ENCODE results near the gene MCCC2. TPM values are rescaled to one million over a fixed set of nuclear protein-coding genes. Genes with fewer than 3 reads are reported as not detected.

Gene MCCC2
- total and polyA plus RNA-seq, 2 of the 4 experiments (the other 2 are of a cell fraction): 18.0 to 22.0 TPM

DNA sequence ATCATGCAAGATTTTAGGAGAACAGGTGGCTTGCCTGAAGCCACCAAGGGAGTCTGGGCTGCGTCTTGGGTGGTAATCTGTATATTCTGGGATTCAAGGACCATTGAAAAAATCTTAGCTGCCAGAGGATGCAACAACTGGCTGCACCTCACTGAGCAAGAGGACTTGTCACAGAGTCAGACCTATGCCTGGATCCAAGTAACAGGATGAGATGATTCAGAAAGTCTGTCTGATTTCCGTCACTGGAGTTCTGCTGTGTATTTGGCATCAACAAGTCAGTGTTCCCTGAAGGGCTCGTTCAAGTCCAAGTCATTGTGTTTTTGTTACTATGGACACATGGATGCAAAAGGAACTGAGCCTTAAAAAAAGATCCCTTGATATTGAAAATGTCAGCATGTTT, 94.2 kb downstream of the MCCC2 start:
- Histone ChIP-seq H4K20me1 (ENCODE audit: insufficient read depth, low read length) (no peaks in the 10 kb centered on the region), H3K27me3 (ENCODE audit: control insufficient read depth, insufficient read depth, low read length) (peaks cover 17% of the 10 kb centered on the region), H3K9me3 (ENCODE audit: control insufficient read depth, insufficient read depth, low read length) (no peaks in the 10 kb centered on the region), H3K18ac (ENCODE audit: low read depth, low read length) (no peak overlapping the region), H2BK15ac (ENCODE audit: low read depth, low read length) (no peak overlapping the region), H3K4me2 (ENCODE audit: low read depth, low read length) (no peak overlapping the region), H2BK5ac (ENCODE audit: low read depth, low read length, poor library complexity, severe bottlenecking) (no peak overlapping the region), H3K4ac (ENCODE audit: low read depth, low read length) (no peak overlapping the region), H4K5ac (ENCODE audit: low read depth, low read length) (no peak overlapping the region), H3K79me1 (ENCODE audit: low read depth in 1 of 2, low read length in 2 of 2) (no peaks in the 10 kb centered on the region), H3K4me3 (ENCODE audit: insufficient read depth, low read depth, low read length) (no peak overlapping the region), H2AK9ac (replicated peaks; ENCODE audit: low read depth, low read length, poor library complexity) (no peak overlapping the region), H3K23ac (ENCODE audit: low read depth, low read length) (no peak overlapping the region), H2BK20ac (ENCODE audit: low read depth, low read length) (no peak overlapping the region), H3K4me1 (ENCODE audit: control insufficient read depth, insufficient read depth, low read length) (no peaks in the 10 kb centered on the region), H2BK120ac (ENCODE audit: low read depth, low read length) (no peak overlapping the region), H2AK5ac (ENCODE audit: low read depth, low read length) (no peak overlapping the region), H3K9ac (ENCODE audit: low read depth, low read length) (no peak overlapping the region), H4K91ac (ENCODE audit: insufficient read depth, low read depth, low read length) (no peak overlapping the region), H3K9me1 (ENCODE audit: insufficient read depth, low read length) (no peaks in the 10 kb centered on the region), H3K27ac (ENCODE audit: insufficient read depth, low read length) (no peak overlapping the region), H3K14ac (replicated peaks; ENCODE audit: low read depth, low read length) (no peak overlapping the region), H2AFZ (replicated peaks; ENCODE audit: low read length, poor library complexity) (no peak overlapping the region), H3K36me3 (ENCODE audit: control insufficient read depth, insufficient read depth, low read length) (no peaks in the 10 kb centered on the region), H4K8ac (ENCODE audit: low read depth in 2 of 2, low read length in 2 of 2) (no peak overlapping the region), H3K56ac (ENCODE audit: extremely low read depth, insufficient read depth, low read length) (no peak overlapping the region)
- intact Hi-C loops (cut with micrococcal nuclease) (no loop called here), dilution Hi-C loops (cut with HindIII; ENCODE audit: low sequenced_read_pairs, unreplicated experiment) (no loop called here), in situ Hi-C loops (cut with MboI; ENCODE audit: low sequenced_read_pairs) (no loop called here)
- DNase-seq (no peak), ATAC-seq (ENCODE audit: low read depth) (no peak)
- WGBS, 2 experiments (ENCODE audit: extremely low coverage in 2 of 2, insufficient read length in 1 of 2): no CpG with 5 or more reads among the region's 3 CpGs
- BruUV-seq (replicated peaks): no TSS peak
- TF ChIP-seq NFE2L2 (IDR thresholded peaks at IDR 0.05; ENCODE audit: low read depth, low read length) (no peak), MAFK (IDR thresholded peaks at IDR 0.05; ENCODE audit: low read depth, low read length) (no peak), RAD21 (IDR thresholded peaks at IDR 0.05; ENCODE audit: low read length) (no peak), SMC3 (IDR thresholded peaks at IDR 0.05; ENCODE audit: low read depth, low read length) (no peak), RCOR1 (IDR thresholded peaks at IDR 0.05; ENCODE audit: insufficient replicate concordance, low read length) (no peak), MAZ (IDR thresholded peaks at IDR 0.05; ENCODE audit: borderline replicate concordance, low read depth, low read length) (no peak)
- TF ChIP-seq, protein P1, sequence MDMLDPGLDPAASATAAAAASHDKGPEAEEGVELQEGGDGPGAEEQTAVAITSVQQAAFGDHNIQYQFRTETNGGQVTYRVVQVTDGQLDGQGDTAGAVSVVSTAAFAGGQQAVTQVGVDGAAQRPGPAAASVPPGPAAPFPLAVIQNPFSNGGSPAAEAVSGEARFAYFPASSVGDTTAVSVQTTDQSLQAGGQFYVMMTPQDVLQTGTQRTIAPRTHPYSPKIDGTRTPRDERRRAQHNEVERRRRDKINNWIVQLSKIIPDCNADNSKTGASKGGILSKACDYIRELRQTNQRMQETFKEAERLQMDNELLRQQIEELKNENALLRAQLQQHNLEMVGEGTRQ (IDR thresholded peaks at IDR 0.05; ENCODE audit: low read depth, low read length): no peak
- ChIA-PET CTCF (no interaction called here), POLR2A (ENCODE audit: unreplicated experiment) (no interaction called here)

All from IMR-90 (cell line).